Measurements from ENCODE around the gene SLC9A5. TPM values are rescaled to one million over a fixed set of nuclear protein-coding genes. Genes with fewer than 3 reads are reported as not detected.

Gene SLC9A5
- polyA plus RNA-seq, 2 of the 4 experiments (the other 2 are of a cell fraction) = 0.83 to 2.5 TPM

DNA sequence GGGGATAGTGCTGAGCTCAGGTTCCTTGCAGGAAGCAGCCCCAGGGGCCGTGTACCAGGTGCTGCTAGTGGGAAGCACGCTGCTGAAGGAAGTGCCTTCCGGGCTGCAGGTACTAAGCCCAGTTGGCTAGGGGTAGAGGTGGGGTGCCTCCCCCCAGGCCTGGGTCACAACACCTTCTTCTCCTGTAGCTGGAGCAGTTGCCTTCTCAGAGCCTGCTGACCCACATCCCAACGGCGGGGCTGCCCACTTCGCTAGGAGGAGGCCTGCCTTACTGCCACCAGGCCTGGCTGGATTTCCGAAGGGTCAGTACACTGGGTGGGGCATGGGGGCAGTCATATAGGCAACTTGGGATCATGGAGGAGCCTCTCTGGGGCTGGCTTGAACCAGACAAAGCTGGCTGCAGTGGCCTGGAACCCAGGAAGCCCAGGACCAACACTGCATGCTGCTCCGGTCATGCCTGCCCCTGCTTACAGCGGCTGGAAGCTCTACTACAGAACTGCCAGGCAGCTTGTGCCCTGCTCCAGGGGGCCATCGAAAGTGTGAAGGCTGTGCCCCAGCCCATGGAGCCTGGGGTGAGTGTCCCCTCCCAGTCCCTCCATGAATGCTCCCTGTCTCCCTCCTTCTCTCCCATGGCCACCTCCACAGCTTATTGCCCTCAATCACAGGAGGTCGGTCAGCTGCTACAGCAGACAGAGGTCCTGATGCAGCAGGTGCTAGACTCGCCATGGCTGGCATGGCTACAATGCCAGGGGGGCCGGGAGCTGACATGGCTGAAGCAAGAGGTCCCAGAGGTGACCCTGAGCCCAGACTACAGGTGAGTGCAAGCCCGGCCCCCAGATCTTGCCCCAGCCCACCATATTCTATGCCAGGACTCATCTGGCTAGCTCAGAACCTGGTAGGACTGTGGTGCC is 33.0 kb downstream of the SLC9A5 start:
- ATAC-seq (no peak), FAIRE-seq (no peak), DNase-seq (ENCODE audit: low read depth in 1 of 2, low spot score in 1 of 2) (no peak)
- Histone ChIP-seq H3K9me3 (no peaks in the 10 kb centered on the region), H3K4me3 (no peak overlapping the region), H3K27ac (no peak overlapping the region), H3K4me2 (no peak overlapping the region), H3K4me1 (peaks cover 29% of the 10 kb centered on the region)
- TF ChIP-seq, protein P1, sequence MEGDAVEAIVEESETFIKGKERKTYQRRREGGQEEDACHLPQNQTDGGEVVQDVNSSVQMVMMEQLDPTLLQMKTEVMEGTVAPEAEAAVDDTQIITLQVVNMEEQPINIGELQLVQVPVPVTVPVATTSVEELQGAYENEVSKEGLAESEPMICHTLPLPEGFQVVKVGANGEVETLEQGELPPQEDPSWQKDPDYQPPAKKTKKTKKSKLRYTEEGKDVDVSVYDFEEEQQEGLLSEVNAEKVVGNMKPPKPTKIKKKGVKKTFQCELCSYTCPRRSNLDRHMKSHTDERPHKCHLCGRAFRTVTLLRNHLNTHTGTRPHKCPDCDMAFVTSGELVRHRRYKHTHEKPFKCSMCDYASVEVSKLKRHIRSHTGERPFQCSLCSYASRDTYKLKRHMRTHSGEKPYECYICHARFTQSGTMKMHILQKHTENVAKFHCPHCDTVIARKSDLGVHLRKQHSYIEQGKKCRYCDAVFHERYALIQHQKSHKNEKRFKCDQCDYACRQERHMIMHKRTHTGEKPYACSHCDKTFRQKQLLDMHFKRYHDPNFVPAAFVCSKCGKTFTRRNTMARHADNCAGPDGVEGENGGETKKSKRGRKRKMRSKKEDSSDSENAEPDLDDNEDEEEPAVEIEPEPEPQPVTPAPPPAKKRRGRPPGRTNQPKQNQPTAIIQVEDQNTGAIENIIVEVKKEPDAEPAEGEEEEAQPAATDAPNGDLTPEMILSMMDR (IDR thresholded peaks at IDR 0.05) = no peak
- TF ChIP-seq ESRRA (IDR thresholded peaks at IDR 0.05; ENCODE audit: borderline replicate concordance, low read length) = no peak
- no peak for TF ChIP-seq HOXA7 (CRISPR knock-in tag; IDR thresholded peaks at IDR 0.05)
- TF ChIP-seq CBX8 (IDR thresholded peaks at IDR 0.05) = no peak
- TF ChIP-seq CHD2 (IDR thresholded peaks at IDR 0.05; ENCODE audit: low read length, partially characterized antibody) = no peak
- TF ChIP-seq JUNB (IDR thresholded peaks at IDR 0.05) = no peak
- no peak for TF ChIP-seq HOXB5 (CRISPR knock-in tag; IDR thresholded peaks at IDR 0.05)
- no peak for TF ChIP-seq RARB (CRISPR knock-in tag; IDR thresholded peaks at IDR 0.05)
- TF ChIP-seq ZNF302 (CRISPR knock-in tag; IDR thresholded peaks at IDR 0.05) = no peak
- TF ChIP-seq HOXB13 (CRISPR knock-in tag; IDR thresholded peaks at IDR 0.05; ENCODE audit: low read depth) = no peak
- TF ChIP-seq EHF (CRISPR knock-in tag; IDR thresholded peaks at IDR 0.05) = no peak
- TF ChIP-seq HEYL (CRISPR knock-in tag; IDR thresholded peaks at IDR 0.05) = no peak
- TF ChIP-seq NPAS2 (CRISPR knock-in tag; IDR thresholded peaks at IDR 0.05; ENCODE audit: borderline replicate concordance) = no peak
- no peak for TF ChIP-seq CBX2 (IDR thresholded peaks at IDR 0.05; ENCODE audit: borderline replicate concordance, low read depth)
- TF ChIP-seq FOSB (CRISPR knock-in tag; IDR thresholded peaks at IDR 0.05) = no peak
- ChIA-PET CTCF (interaction anchor here (0.7 to 3.3 kb wide), 14 partner anchors 12 to 321 kb away, joined by 3 to 11 read pairs (median 6); partner anchors contain the start of genes CES3, KCTD19 and LRRC36), POLR2A (interaction anchor here (0.7 kb wide), 1 partner anchor 111 kb away, joined by 3 read pairs; the partner anchor contains the start of gene NOL3)
- WGBS (ENCODE audit: missing lambda C conversion rate) = 83% methylated on average over 9 of the region's 14 CpGs

DNA sequence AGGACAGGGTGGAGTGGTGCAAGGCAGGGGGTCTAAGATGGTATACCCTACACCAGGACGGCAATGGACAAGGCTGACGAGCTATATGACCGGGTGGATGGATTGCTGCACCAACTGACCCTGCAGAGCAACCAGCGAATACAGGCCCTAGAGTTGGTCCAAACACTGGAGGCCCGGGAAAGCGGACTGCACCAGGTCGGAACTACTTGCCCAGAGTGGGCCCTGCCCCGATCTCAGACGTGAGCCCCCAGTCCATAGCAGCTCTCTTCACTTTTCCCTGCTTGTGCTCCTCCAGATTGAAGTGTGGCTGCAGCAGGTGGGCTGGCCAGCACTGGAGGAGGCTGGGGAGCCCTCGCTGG is 33.6 kb downstream of the SLC9A5 start:
- ChIA-PET POLR2A (no interaction called here), CTCF (interaction anchor here (1.2 to 4.0 kb wide), 8 partner anchors 12 to 321 kb away, joined by 3 to 18 read pairs (median 8); partner anchors contain the start of genes CES3, KCTD19 and LRRC36)
- Histone ChIP-seq H3K4me2 (no peak overlapping the region), H3K4me1 (peaks cover 22% of the 10 kb centered on the region), H3K4me3 (no peak overlapping the region), H3K27ac (no peak overlapping the region), H3K9me3 (no peaks in the 10 kb centered on the region)
- TF ChIP-seq RARB (CRISPR knock-in tag; IDR thresholded peaks at IDR 0.05) = no peak
- TF ChIP-seq, protein P2, sequence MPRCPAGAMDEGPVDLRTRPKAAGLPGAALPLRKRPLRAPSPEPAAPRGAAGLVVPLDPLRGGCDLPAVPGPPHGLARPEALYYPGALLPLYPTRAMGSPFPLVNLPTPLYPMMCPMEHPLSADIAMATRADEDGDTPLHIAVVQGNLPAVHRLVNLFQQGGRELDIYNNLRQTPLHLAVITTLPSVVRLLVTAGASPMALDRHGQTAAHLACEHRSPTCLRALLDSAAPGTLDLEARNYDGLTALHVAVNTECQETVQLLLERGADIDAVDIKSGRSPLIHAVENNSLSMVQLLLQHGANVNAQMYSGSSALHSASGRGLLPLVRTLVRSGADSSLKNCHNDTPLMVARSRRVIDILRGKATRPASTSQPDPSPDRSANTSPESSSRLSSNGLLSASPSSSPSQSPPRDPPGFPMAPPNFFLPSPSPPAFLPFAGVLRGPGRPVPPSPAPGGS (IDR thresholded peaks at IDR 0.05) = no peak
- TF ChIP-seq NPAS2 (CRISPR knock-in tag; IDR thresholded peaks at IDR 0.05; ENCODE audit: borderline replicate concordance) = no peak
- TF ChIP-seq HOXA7 (CRISPR knock-in tag; IDR thresholded peaks at IDR 0.05) = no peak
- TF ChIP-seq RFX5 (IDR thresholded peaks at IDR 0.05) = no peak
- no peak for TF ChIP-seq CEBPB (IDR thresholded peaks at IDR 0.05)
- TF ChIP-seq HOXB13 (CRISPR knock-in tag; IDR thresholded peaks at IDR 0.05; ENCODE audit: low read depth) = no peak
- TF ChIP-seq, protein P3, sequence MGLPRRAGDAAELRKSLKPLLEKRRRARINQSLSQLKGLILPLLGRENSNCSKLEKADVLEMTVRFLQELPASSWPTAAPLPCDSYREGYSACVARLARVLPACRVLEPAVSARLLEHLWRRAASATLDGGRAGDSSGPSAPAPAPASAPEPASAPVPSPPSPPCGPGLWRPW (IDR thresholded peaks at IDR 0.05) = no peak
- no peak for TF ChIP-seq FOXS1 (CRISPR knock-in tag; IDR thresholded peaks at IDR 0.05)
- TF ChIP-seq ZC3H11A (IDR thresholded peaks at IDR 0.05) = no peak
- TF ChIP-seq RAD21 (conservative IDR thresholded peaks at IDR 0.05 in 1 of 2, IDR thresholded peaks at IDR 0.05 in 1 of 2) = no peak
- TF ChIP-seq CHD4 (IDR thresholded peaks at IDR 0.05; ENCODE audit: borderline replicate concordance) = no peak
- TF ChIP-seq SMC3 (IDR thresholded peaks at IDR 0.05) = no peak
- TF ChIP-seq, protein P4, sequence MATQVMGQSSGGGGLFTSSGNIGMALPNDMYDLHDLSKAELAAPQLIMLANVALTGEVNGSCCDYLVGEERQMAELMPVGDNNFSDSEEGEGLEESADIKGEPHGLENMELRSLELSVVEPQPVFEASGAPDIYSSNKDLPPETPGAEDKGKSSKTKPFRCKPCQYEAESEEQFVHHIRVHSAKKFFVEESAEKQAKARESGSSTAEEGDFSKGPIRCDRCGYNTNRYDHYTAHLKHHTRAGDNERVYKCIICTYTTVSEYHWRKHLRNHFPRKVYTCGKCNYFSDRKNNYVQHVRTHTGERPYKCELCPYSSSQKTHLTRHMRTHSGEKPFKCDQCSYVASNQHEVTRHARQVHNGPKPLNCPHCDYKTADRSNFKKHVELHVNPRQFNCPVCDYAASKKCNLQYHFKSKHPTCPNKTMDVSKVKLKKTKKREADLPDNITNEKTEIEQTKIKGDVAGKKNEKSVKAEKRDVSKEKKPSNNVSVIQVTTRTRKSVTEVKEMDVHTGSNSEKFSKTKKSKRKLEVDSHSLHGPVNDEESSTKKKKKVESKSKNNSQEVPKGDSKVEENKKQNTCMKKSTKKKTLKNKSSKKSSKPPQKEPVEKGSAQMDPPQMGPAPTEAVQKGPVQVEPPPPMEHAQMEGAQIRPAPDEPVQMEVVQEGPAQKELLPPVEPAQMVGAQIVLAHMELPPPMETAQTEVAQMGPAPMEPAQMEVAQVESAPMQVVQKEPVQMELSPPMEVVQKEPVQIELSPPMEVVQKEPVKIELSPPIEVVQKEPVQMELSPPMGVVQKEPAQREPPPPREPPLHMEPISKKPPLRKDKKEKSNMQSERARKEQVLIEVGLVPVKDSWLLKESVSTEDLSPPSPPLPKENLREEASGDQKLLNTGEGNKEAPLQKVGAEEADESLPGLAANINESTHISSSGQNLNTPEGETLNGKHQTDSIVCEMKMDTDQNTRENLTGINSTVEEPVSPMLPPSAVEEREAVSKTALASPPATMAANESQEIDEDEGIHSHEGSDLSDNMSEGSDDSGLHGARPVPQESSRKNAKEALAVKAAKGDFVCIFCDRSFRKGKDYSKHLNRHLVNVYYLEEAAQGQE (IDR thresholded peaks at IDR 0.05) = no peak
- TF ChIP-seq JUNB (IDR thresholded peaks at IDR 0.05) = no peak
- TF ChIP-seq RNF2 (IDR thresholded peaks at IDR 0.05; ENCODE audit: borderline replicate concordance, low read depth) = no peak
- no peak for TF ChIP-seq JUN (IDR thresholded peaks at IDR 0.05)
- TF ChIP-seq MYC (IDR thresholded peaks at IDR 0.05; ENCODE audit: borderline replicate concordance, low read length) = no peak
- TF ChIP-seq KDM5A (IDR thresholded peaks at IDR 0.05) = no peak
- no peak for TF ChIP-seq ZNF302 (CRISPR knock-in tag; IDR thresholded peaks at IDR 0.05)
- WGBS (ENCODE audit: missing lambda C conversion rate) = 98% methylated on average over 10 of the region's 10 CpGs
- ATAC-seq (no peak), FAIRE-seq (no peak), DNase-seq (ENCODE audit: low read depth in 1 of 2, low spot score in 1 of 2) (no peak)
